Measurements from ENCODE around the gene BIN2. TPM values are rescaled to one million over a fixed set of nuclear protein-coding genes. Genes with fewer than 3 reads are reported as not detected.

Gene BIN2
- total and polyA plus RNA-seq, 9 of the 15 experiments (the other 6 are each of a cell fraction or from before 2014, with no cell fraction given): 0.04 to 0.39 (median 0.25) TPM; not detected in 1

DNA sequence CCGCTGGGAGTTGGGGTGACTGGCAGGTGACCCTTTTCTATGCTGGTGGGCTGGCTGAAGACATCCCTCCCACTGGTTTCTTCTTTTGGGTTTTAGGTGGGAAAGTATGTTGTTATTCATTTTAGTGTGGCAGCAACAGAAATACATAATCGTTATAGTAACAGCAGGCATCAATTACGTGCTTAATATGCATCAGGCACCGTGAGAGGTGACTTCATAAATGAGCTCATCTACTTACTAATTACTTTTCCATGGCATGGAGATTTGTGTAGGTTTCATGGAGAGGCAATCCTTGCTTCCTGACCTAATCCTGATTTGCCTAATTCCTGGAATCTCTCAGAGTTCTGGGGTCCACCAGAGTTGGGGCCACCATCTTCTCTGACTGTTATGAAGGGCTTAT is 35.9 kb upstream of the BIN2 start:
- H3K4me2 ChIP-seq (ENCODE audit: insufficient read depth, low read length): no peak overlapping the region
- H3K4me3 ChIP-seq: no peak overlapping the region
- DNase-seq (ENCODE audit: extremely low read depth in 1 of 4, low spot score in 3 of 4) (no peak), FAIRE-seq (no peak), ATAC-seq (no peak)
- no peaks in the 10 kb centered on the region for H3K9me1 ChIP-seq (ENCODE audit: control insufficient read depth, insufficient read depth, low read length)
- H3K9ac ChIP-seq (ENCODE audit: insufficient read depth in 1 of 2, low read depth in 2 of 2, low read length in 2 of 2): no peak overlapping the region
- ChIA-PET POLR2A (interaction anchor here (0.7 kb wide), 1 partner anchor 132 kb away, joined by 3 read pairs; no protein-coding TSS in a partner anchor), CTCF (ENCODE audit: low intra/inter-chr PET ratio) (no interaction called here)
- H2AFZ ChIP-seq (ENCODE audit: low read depth, low read length): no peak overlapping the region
- H3K27me3 ChIP-seq (ENCODE audit: control insufficient read depth in 2 of 2, insufficient read depth in 2 of 2, low read length in 2 of 2): no peaks in the 10 kb centered on the region
- no peaks in the 10 kb centered on the region for H3K9me3 ChIP-seq (replicated peaks; ENCODE audit: control insufficient read depth, insufficient read depth, low read depth, low read length)
- intact Hi-C loops (cut with micrococcal nuclease) (no loop called here), in situ Hi-C loops (cut with MboI) (no loop called here)
- no peak for TF ChIP-seq BCOR (IDR thresholded peaks at IDR 0.05)
- TF ChIP-seq, protein P1, sequence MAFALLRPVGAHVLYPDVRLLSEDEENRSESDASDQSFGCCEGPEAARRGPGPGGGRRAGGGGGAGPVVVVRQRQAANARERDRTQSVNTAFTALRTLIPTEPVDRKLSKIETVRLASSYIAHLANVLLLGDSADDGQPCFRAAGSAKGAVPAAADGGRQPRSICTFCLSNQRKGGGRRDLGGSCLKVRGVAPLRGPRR (CRISPR knock-in tag; IDR thresholded peaks at IDR 0.05): no peak
- TF ChIP-seq C11orf30 (IDR thresholded peaks at IDR 0.05; ENCODE audit: low read depth): no peak
- TF ChIP-seq, protein P2, sequence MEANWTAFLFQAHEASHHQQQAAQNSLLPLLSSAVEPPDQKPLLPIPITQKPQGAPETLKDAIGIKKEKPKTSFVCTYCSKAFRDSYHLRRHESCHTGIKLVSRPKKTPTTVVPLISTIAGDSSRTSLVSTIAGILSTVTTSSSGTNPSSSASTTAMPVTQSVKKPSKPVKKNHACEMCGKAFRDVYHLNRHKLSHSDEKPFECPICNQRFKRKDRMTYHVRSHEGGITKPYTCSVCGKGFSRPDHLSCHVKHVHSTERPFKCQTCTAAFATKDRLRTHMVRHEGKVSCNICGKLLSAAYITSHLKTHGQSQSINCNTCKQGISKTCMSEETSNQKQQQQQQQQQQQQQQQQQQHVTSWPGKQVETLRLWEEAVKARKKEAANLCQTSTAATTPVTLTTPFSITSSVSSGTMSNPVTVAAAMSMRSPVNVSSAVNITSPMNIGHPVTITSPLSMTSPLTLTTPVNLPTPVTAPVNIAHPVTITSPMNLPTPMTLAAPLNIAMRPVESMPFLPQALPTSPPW (CRISPR knock-in tag; IDR thresholded peaks at IDR 0.05): no peak
- no peak for TF ChIP-seq HMG20A (CRISPR knock-in tag; conservative IDR thresholded peaks at IDR 0.05)
- TF ChIP-seq ZFP36 (IDR thresholded peaks at IDR 0.05; ENCODE audit: low read depth, low read length, partially characterized antibody): no peak
- no peak for TF ChIP-seq SETDB1 (IDR thresholded peaks at IDR 0.05; ENCODE audit: low read length)
- TF ChIP-seq RBM39 (optimal IDR thresholded peaks at IDR 0.05; ENCODE audit: low read depth, low read length): no peak
- TF ChIP-seq, protein P3, sequence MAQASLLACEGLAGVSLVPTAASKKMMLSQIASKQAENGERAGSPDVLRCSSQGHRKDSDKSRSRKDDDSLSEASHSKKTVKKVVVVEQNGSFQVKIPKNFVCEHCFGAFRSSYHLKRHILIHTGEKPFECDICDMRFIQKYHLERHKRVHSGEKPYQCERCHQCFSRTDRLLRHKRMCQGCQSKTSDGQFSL (CRISPR knock-in tag; IDR thresholded peaks at IDR 0.05): no peak
- TF ChIP-seq, protein P3 (tag; IDR thresholded peaks at IDR 0.05): no peak
- TF ChIP-seq MYBL2 (IDR thresholded peaks at IDR 0.05; ENCODE audit: low read depth): no peak
- TF ChIP-seq MYBL2 (CRISPR knock-in tag; IDR thresholded peaks at IDR 0.05; ENCODE audit: borderline replicate concordance): no peak
- no peak for TF ChIP-seq MECOM (CRISPR knock-in tag; IDR thresholded peaks at IDR 0.05)
- TF ChIP-seq, protein P4, sequence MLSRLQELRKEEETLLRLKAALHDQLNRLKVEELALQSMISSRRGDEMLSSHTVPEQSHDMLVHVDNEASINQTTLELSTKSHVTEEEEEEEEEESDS (CRISPR knock-in tag; IDR thresholded peaks at IDR 0.05): no peak
- TF ChIP-seq ZC3H4 (CRISPR knock-in tag; IDR thresholded peaks at IDR 0.05; ENCODE audit: borderline replicate concordance): no peak
- no peak for TF ChIP-seq CBX8 (IDR thresholded peaks at IDR 0.05; ENCODE audit: borderline replicate concordance, extremely low read depth, low read depth, low read length, poor library complexity, severe bottlenecking)
- BruUV-seq (replicated peaks): no TSS peak
- peaks cover 22 to 26% of the 10 kb centered on the region in 2 experiments for H3K4me1 ChIP-seq (replicated peaks in 1 of 2; ENCODE audit: control insufficient read depth in 2 of 2, insufficient read depth in 2 of 2, low read length in 2 of 2)
- no peak overlapping the region for H3K27ac ChIP-seq (ENCODE audit: extremely low read depth, low read depth, low read length)
- H3K79me2 ChIP-seq (ENCODE audit: control insufficient read depth, insufficient read depth, low read length): no peaks in the 10 kb centered on the region
- H3K36me3 ChIP-seq (ENCODE audit: control insufficient read depth, insufficient read depth, low read length): no peaks in the 10 kb centered on the region
- 82% methylated on average over 4 of the region's 4 CpGs for WGBS (ENCODE audit: insufficient coverage, low coverage, missing lambda C conversion rate)
- no peaks in the 10 kb centered on the region for H4K20me1 ChIP-seq (replicated peaks; ENCODE audit: control insufficient read depth, insufficient read depth, low read length)

All from K562 (cell line).